SHP77 treated with DMSO at 0.1 percent for 48 hours (cell line): ENCODE results near the gene CCDC172.
"Not testable (repeated sequence)": the region's sequence is repeated elsewhere in the genome, so short reads cannot be mapped to it uniquely, and the experiment has no call there.

Experiments
- DNase-seq: peaks from one replicate; lab custom pipeline; 2025; lab: John Stamatoyannopoulos, UW

The CCDC172 gene

DNA sequence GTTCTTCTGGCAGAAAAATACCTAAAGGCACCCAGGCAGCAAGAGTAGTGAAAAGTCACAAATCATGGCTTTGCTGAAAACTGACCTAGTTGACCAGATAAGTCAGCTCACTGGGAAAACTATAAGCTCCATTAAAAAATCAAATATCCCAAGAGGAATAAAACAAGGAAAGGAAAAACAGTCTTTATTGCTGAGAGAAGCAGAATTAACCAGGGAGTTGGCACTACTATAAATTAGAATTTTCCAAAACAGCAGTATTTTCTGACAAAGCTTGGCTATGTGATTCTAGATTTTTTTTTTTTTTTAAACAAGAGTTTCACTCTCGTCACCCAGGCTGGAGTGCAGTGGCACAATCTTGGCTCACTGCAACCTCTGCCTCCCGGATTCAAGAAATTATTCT lies 12.6 kb downstream of the CCDC172 start:
- DNase-seq: no peak

DNA sequence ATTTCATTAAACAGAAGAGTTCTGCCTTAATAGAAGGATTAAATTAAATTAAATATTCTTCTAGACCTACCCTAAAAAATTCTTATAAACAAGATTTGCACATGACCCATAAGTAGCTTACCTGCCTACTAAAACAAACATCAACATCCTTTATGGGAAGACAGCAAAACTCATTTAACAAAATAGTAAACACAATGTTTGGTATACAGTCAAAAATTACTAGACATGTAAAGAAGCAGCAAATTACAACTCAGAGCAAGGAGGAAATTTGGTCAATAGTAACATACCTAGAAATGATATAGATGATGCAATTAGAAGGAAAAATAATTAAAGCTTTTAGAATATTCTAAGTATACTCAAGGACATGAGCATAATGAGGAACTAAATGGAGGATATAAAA lies 27.9 kb downstream of the CCDC172 start:
- no peak for DNase-seq

DNA sequence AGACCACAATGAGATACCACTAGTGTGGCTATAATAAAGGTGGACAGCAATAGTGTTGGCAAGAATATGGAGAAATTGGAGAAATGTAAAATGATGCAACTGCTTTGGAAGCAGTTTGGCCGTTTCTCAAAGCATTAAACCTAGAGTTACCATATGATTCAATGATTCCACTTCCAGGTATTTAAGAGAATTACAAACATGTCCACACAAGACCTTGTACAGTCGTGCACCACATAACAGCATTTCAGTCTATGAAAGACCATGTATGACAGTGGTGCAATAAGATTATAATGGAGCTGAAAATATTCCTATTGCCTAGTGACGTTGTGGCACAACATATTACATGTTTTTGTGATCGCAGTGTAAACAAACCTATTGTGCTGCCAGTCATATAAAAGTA lies 29.6 kb downstream of the CCDC172 start:
- no peak for DNase-seq

DNA sequence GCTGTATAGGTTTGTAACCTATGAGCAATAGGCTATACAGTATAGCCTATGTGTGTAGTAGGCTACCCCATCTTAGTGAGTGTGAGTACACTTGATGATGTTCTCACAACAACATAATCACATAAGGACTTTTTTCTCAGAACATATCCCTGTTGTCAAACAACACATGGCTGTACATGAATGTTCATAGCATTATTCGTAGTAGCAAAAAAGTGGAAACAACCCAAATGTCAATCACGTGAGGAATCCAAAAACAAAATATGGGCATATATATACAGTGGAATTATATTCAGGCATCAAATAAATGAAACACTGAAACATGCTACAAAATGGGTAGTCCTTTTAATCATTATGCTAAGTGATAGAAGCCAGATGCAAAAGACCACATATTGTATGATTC lies 31.1 kb downstream of the CCDC172 start:
- DNase-seq: no peak

DNA sequence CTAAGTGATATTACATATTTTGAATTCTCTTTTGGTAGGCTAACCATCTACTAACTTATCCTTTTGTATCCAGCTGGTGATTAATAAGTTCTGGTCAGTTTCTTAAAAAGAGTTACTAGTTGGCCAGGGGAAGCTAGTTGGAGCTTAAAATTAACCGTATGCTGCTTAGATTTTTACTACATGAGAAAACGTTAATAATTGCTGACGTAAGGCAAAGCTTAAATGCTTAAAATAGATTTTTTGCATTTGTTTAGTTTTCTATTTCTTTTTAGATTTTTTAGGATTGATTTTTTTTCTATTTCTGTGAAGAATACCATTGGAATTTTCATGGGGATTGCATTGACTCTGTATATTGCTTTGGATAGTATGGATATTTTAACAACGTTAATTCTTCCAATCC lies 32.6 kb downstream of the CCDC172 start:
- no peak for DNase-seq

DNA sequence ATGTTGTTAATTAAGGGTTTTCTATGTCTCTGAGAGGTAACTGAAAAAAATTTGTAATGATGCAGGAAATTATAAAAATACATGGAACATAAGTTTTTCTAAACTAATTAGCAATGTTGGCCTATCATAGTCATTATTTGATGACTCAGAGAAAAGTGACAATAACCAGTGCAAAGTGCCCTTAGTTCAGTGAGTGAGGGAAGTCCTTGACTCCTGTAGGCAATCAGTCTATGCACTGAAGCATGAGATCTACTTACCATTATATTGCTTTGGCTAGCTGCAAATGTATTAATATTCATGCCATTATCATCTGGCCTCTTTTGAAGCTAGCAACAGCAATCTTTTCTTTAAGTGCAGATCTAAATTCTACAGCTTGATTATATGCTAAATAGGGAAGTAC lies 40.6 kb downstream of the CCDC172 start:
- DNase-seq: no peak

DNA sequence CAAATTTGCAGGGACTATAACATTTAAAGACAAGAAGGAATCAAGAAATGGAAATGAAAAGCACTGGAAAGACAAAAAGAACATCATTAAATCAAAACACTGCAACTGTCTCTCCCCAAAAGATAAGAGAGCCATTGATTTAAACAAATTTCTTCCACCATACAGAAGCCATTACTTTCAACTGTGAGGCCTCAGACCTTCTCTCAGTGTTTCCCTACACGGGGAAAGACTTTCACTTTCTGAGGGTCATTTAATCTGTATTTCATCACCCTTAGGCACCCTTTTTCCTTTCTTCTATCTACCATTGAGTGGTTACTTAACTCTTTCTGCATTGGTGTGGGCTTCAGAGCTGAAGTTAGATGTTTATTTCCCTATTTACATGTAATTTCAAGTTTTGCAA lies 47.5 kb downstream of the CCDC172 start:
- DNase-seq: no peak

DNA sequence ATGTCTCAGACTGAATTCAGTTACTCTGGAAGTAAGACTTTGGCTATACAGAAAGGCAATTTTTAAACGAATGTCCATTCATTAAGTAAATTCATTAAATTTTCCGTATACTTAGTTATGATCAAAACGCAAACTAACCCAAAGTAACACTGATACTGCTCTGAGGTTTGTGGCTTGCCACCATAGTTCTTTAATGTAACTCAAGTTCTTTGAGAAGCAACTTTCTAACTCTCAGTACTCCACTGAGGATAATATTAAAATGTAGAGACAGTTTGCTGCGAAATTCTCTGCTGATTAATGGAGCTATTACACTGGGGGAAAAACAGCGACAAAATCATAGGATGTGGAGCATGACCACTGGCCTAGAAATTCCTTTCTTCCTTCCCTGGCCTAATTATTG lies 58.0 kb downstream of the CCDC172 start:
- DNase-seq: no peak

DNA sequence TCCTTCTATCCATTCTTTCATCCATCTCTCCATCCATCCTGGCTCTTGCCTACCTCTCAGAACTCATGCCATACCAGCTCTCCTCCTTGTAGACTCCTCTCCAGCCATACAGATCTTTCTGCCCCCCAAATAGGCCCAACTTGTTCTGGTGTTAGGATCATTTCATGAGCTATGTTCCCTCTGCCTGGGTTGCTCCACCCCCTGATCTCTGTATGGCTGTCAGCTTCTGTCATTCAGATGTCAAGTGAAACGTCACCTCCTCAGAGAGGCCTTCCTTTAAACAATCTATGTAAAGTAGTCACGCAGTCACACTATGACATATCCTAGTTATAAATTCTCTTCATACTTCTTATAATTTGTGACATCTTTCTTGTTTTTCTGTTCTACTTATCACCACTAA lies 61.1 kb downstream of the CCDC172 start:
- no peak for DNase-seq

DNA sequence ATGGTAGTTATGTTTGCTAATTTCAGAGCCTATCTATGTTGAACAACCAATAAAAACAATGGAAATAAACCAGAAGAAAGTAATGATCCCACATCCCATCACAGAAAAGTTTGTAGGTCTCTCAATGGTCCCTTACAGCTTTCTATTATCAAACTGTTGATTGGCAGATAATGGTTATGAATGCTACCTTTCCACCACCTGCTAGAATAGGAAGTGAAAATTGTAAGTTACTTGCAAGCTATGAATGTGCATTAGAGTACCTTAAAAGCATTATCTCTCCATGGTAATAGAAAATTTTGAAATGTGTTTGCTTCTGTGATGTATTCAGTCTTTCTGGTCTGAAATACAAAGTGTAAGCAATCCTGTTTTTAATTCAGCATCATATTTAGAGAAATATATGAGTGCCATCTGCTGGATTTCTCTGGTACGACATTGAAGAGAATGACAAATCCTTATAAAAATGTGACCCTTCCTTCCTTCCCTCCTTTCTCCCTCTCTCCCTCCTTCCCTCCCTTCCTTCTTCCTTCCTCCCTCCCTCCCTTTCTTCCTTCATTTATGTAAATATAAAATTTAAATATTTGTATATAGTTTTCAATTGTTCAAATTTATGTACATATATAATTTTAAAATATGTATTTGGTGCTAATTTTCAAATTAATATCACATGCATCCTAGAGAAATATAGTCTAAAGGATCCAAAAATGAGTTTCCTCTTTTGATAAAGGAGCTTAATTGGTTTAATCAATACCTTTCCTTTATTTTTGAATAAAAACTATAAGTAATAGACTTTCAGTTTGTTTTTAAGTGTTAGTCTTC lies 62.0 kb downstream of the CCDC172 start:
- peak; percentile 10 for DNase-seq

DNA sequence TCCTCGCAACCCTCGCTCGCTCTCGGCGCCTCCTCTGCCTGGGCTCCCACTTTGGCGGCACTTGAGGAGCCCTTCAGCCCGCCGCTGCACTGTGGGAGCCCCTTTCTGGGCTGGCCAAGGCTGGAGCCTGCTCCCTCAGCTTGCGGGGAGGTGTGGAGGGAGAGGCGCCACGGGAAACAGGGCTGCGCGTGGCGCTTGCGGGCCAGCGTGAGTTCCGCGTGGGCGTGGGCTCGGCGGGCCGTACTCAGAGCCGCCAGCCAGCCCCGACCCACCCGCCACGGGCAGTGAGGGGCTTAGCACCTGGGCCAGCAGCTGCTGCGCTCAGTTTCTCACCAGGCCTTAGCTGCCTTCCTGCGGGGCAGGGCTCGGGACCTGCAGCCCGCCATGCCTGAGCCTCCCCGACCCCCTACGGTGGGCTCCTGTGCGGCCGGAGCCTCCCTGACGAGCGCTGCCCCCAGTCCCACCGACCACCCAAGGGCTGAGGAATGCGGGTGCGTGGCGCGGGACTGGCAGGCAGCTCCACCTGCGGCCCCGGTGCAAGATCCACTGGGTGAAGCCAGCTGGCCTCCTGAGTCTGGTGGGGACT lies 69.1 kb downstream of the CCDC172 start:
- DNase-seq: not testable (repeated sequence)

DNA sequence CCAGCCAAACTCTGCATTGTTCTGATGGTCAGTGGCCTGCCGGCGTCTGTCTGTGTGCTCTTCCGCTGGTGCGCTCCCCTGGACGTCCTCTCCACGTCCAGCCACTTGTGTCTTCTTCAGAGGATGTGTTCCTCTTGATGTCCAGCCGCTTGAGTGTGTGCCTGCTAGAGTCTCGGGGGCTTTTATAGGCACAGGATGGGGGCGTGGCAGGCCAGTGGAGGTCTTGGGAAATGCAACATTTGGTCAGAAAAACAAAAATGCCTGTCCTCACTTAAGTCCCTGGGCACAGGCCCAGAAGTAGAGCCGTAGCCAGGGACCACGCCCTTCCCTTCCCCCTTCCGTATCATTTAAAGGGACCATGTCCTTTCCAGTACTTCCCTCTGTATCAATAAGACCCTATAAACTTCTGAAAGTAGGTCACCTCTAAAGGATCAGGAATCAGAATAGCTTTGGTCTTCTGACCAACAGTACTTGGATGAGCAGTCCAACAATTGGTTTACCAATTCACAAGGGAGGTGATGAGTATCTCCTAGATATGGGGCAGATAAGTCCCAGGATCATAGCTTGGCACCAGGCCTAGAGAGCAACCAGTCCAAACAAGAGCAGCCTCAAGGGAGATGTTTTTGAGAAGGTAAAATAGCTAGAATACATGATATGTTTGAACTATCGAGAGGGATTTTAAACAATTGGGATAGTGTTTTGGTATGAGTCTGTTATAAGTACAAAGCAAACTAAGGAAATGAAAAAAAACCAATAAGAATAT lies 71.2 kb downstream of the CCDC172 start:
- DNase-seq: no peak

DNA sequence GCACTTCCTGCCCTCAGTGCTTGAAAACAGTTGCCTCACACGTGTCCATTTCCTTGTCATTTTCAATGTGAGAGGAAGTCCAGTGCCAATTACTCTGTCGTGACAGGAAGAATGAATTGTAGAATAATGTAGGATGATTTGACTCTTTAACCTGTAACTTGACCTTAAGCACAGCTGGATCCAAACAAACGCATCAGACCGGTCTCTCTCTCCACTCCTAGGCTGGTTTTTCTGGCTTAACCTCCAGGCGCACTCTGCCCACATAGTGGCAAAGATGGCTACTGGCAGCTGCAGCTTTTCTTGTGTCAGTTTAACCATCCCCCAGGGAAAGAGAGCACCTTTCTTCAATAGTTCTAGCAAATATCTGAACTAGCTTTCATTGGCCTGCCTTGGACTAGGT lies 74.0 kb downstream of the CCDC172 start:
- no peak for DNase-seq

DNA sequence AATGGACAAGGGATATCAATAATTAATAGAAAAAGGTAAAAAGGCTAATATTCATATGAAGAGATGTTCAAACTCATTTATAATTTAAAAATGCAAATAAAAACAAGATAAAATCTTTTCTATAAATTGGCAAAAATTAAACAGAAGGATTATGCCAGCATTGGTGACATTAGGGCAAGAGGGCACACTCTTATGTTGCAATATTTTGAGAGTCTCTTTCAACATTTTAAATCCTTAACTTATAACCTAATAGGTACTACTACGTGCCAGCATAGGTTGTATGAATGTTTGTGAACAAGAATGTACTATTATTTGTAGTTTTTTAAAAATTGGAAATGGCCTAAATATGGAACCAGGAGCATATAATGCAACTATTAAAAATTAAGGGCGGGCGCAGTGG lies 78.6 kb downstream of the CCDC172 start:
- no peak for DNase-seq

DNA sequence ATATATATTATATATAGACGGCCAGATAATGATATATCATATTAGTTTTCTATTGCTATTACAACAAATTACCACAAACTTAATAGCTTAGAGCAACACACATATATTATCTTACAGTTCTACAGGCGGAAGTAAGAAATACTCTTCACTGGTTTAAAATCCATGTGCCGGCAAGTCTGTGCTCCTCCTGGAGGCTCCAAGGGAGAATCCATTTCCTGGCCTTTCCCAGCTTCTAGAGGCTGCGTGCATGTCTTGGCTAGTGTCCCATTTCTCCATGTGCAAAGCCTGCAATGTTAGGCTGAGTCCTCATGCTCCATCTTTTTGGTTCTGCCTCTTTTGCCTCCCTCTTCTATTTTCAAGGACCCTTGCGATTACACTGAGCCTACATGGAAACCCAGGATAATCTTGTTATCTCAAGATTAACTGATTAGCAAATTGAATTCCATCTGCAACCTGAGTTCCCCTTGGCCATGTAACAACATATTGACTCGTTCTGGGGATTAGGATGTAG lies 79.5 kb downstream of the CCDC172 start:
- no peak for DNase-seq

DNA sequence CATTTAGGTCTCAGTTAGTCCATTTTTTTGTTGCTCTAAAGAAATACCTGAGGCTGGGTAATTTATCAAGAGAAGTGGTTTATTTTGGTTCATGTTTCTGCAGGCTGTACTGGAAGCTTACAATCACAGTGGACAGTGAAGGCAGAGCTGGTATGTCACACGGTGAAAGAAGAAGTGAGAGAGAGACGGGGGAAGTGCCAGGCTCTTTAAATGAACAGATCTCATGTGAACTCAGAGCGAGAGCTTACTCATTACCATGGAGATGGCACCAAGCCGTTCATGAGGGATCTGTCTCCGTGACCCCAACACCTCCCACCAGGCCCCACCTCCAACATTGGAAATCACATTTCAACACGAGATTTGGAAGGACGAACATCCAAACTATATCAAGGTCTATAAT lies 84.5 kb downstream of the CCDC172 start:
- no peak for DNase-seq

DNA sequence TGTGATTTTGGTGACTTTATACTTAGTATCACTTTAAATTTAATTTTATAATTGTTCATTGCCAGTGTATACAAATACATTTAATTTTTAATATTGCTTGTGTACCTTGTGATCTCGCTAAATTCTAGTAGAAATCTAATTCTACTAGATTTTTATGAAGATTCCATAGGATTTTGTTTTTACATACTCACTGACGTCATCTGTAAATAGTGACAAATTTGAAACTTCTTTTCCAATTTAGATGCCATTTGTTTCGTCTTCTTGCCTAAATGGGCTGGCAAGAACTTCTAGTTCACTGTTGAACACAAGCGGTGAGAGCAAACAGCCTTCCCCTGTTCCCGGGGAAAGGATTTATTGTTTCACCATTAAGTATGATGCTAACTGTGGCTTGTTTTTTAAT lies 86.1 kb downstream of the CCDC172 start:
- DNase-seq: no peak

DNA sequence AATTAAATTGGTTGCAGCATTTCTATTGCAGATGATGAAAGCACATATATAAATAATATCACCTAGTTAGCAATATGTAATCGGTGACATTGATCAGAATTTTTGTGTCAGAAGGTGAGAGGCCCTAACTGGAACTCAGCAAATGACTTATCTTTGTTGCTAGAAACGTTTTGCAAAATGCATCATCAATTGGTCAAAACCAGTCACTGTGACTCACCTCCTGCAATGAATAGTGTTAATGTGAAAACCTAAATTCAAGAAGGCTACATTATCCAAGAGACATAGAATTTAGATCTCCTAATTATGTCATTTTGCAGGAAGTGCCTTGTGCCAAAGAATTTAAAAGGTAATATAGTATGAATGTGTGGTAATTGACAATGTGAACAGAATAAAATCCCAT lies 93.6 kb downstream of the CCDC172 start:
- no peak for DNase-seq

DNA sequence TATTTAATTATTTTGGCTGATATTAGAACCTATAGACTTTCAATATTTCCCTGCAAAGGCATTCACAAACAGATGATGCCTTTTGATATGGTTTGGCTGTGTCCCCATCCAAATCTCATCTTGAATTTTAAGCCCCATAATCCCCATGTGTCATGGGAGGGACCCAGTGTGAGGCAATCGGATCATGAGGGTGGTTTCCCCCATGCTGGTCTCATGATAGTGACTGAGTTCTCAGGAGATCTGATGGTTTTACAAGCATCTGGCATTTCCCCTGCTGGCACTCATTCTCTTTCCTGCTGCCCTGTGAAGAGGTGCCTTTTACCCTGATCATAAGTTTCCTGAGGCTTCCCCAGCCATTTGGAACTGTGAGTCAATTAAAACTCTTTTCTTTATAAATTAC lies 94.1 kb downstream of the CCDC172 start:
- no peak for DNase-seq

DNA sequence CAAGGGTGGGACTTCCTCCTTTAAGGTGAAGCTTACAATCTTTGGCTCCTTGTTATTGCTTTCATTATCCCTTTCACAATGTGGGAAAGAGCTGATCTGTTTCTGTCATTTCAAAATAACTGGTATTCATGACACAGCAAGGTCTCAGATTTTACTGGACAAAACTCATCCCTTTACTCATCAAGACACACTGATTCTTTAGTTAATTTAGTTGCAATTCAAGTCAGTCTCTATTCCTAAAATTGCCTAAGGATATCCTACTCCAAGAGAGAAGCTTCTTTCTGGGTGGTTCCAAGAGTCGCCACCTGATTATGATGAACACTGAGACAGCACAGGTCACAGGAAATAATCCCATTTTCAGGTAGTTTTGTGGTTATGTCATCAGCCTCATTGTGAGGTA lies 97.6 kb downstream of the CCDC172 start:
- DNase-seq: no peak

DNA sequence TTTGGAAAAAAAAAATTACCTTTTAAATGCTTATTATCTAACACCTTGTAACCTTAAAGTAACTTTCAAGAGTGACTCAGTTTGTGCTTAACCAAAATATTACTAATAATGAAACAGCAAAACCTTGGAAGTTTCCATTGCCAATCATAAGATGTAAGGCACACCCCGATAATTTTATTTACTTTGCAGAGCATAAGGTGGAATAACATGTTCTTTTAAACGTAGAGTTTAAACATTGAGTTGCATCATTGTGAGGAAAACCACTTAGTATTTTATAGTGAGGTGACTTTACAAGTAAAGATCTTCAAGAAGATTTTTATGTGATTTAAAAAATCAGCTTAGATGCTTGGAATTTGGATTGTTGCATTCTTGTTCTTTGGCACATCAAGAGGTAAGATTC lies 103.4 kb downstream of the CCDC172 start, which contains the start of gene PNLIPRP3:
TSS of gene PNLIPRP3 (plus strand) at position 177 of the 400 bp plus-strand sequence. CDS start at position 343, 166 bp downstream.
- DNase-seq: no peak

DNA sequence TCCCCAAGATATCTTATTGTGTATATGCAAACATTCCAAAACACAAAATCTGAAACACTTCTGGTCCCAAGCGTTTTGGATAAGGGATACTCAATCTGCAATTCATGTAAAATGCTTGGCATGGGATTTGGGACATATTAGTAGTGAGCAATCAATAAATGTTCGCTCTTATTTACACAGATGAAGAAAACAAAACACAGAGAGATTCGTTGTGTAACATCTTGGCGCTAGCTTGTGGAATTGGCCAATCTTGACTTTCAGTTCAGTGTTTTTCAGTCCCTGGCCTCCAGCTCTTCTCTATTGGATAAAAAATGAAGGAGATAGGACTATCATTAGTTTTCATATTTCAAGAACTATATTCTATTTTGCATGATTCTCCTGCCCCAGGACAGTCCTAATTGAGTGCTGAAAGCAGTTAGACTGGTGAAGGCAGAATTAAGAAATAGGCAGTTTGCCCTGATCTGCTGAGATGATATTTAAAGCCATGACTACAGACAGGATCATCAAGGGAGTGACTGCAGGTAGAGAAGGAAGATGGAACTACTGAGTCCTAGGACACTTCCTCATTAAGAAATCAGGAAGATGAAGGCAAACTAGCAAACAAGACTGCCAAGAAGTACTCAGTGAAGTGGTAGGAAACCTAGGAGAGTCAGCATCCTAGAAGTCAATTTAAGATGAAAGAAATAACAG lies 105.2 kb downstream of the CCDC172 start:
- DNase-seq: no peak
